IMR-90 (cell line): ENCODE data around the gene GALNT17. TPM values are rescaled to one million over a fixed set of nuclear protein-coding genes. Genes with fewer than 3 reads are reported as not detected.

Source experiments
- ATAC-seq: fragments of 200-7000 bp; cut with Tn5 transposase; 2 replicates; pipeline ENCODE4 v1.9.1; 2020; ENCODE audit warnings: low read depth, mild to moderate bottlenecking, moderate library complexity
- BruUV-seq: library from RNA; stranded (reverse); fragments of 400-500 nt; replicated peaks from 2 replicates; lab custom pipeline; 2021; lab: Mats Ljungman, UMichigan
- CTCF ChIA-PET: fragments of 300-600 bp; formaldehyde crosslinking; extraction: SDS; loops from one replicate; lab custom pipeline; 2021; ENCODE audit warnings: antibody characterized with exemption; lab: Yijun Ruan, JAX
- POLR2A ChIA-PET: fragments of 300-600 bp; sonication (Branson Sonifier 250); formaldehyde crosslinking; loops from one replicate; lab custom pipeline; 2022; ENCODE audit warnings: antibody characterized with exemption; ENCODE audit not compliant: unreplicated experiment; lab: Charles Lee
- DNase-seq: peaks from one replicate; pipeline ENCODE4 v3.0.0; 2013
- H2AFZ ChIP-seq: replicated peaks from 2 replicates; pipeline ENCODE3; 2013; ENCODE audit warnings: low read length, mild to moderate bottlenecking; ENCODE audit not compliant: poor library complexity
- H2AK5ac ChIP-seq: 2 replicates; pipeline ENCODE4 v1.6.1; 2013; ENCODE audit warnings: low read depth, low read length, inconsistent platforms
- H2AK9ac ChIP-seq: replicated peaks from 2 replicates; pipeline ENCODE3; 2013; ENCODE audit warnings: mild to moderate bottlenecking, low read depth, low read length, moderate library complexity; ENCODE audit not compliant: poor library complexity
- H2BK120ac ChIP-seq: 2 replicates; pipeline ENCODE4 v1.6.1; 2013; ENCODE audit warnings: low read depth, low read length, inconsistent platforms
- H2BK15ac ChIP-seq: 3 replicates; pipeline ENCODE4 v1.6.1; 2013; ENCODE audit warnings: low read depth, low read length, inconsistent platforms
- H2BK20ac ChIP-seq: 2 replicates; pipeline ENCODE4 v1.6.1; 2013; ENCODE audit warnings: low read depth, mild to moderate bottlenecking, inconsistent platforms, low read length, moderate library complexity
- H2BK5ac ChIP-seq: 2 replicates; pipeline ENCODE4 v1.6.1; 2013; ENCODE audit warnings: mild to moderate bottlenecking, low read depth, low read length, inconsistent platforms; ENCODE audit not compliant: poor library complexity, severe bottlenecking
- H3K14ac ChIP-seq: replicated peaks from 2 replicates; pipeline ENCODE4 v1.6.1; 2013; ENCODE audit warnings: low read depth, low read length, inconsistent platforms
- H3K18ac ChIP-seq: 2 replicates; pipeline ENCODE4 v1.6.1; 2013; ENCODE audit warnings: low read depth, low read length, control low read depth
- H3K23ac ChIP-seq: 2 replicates; pipeline ENCODE4 v1.6.1; 2013; ENCODE audit warnings: low read depth, low read length, inconsistent platforms
- H3K27ac ChIP-seq: 2 replicates; pipeline ENCODE4 v1.5.1; 2013; ENCODE audit warnings: mild to moderate bottlenecking, control low read depth, low read length; ENCODE audit not compliant: insufficient read depth
- H3K27me3 ChIP-seq: 2 replicates; pipeline ENCODE4 v1.6.1; 2013; ENCODE audit warnings: low read length; ENCODE audit not compliant: control insufficient read depth, insufficient read depth
- H3K36me3 ChIP-seq: 2 replicates; pipeline ENCODE4 v1.6.1; 2013; ENCODE audit warnings: low read length, mixed read lengths; ENCODE audit not compliant: control insufficient read depth, insufficient read depth
- H3K4ac ChIP-seq: 2 replicates; pipeline ENCODE4 v1.6.1; 2013; ENCODE audit warnings: low read depth, low read length, inconsistent platforms
- H3K4me1 ChIP-seq: 2 replicates; pipeline ENCODE4 v1.6.1; 2013; ENCODE audit warnings: low read length, mixed read lengths; ENCODE audit not compliant: control insufficient read depth, insufficient read depth
- H3K4me2 ChIP-seq: 2 replicates; pipeline ENCODE4 v1.6.1; 2013; ENCODE audit warnings: low read depth, mild to moderate bottlenecking, control low read depth, low read length, moderate library complexity
- H3K4me3 ChIP-seq: 2 replicates; pipeline ENCODE4 v1.5.1; 2013; ENCODE audit warnings: low read depth, mild to moderate bottlenecking, control low read depth, low read length, moderate library complexity; ENCODE audit not compliant: insufficient read depth
- H3K56ac ChIP-seq: 2 replicates; pipeline ENCODE4 v1.6.1; 2013; ENCODE audit warnings: low read length, inconsistent platforms; ENCODE audit not compliant: insufficient read depth; ENCODE audit errors: extremely low read depth
- H3K79me1 ChIP-seq, 2 experiments: 2 replicates each; pipeline ENCODE4 v1.6.1; 2013; ENCODE audit warnings: low read length in 2 of 2, inconsistent platforms in 1 of 2, low read depth in 1 of 2
- H3K9ac ChIP-seq: 2 replicates; pipeline ENCODE4 v1.6.1; 2013; ENCODE audit warnings: low read depth, low read length, control low read depth
- H3K9me1 ChIP-seq: 2 replicates; pipeline ENCODE4 v1.6.1; 2013; ENCODE audit warnings: low read length, inconsistent platforms; ENCODE audit not compliant: insufficient read depth
- H3K9me3 ChIP-seq: 2 replicates; pipeline ENCODE4 v1.6.1; 2013; ENCODE audit warnings: low read length; ENCODE audit not compliant: control insufficient read depth, insufficient read depth
- H4K20me1 ChIP-seq: 2 replicates; pipeline ENCODE4 v1.6.1; 2013; ENCODE audit warnings: low read length, inconsistent platforms; ENCODE audit not compliant: insufficient read depth
- H4K5ac ChIP-seq: 2 replicates; pipeline ENCODE4 v1.6.1; 2013; ENCODE audit warnings: mild to moderate bottlenecking, low read depth, low read length, control low read depth
- H4K8ac ChIP-seq, 2 experiments: 2 replicates each; pipeline ENCODE4 v1.6.1; 2013; ENCODE audit warnings: low read depth in 2 of 2, low read length in 2 of 2, control low read depth in 1 of 2, inconsistent platforms in 1 of 2
- H4K91ac ChIP-seq: 2 replicates; pipeline ENCODE4 v1.6.1; 2013; ENCODE audit warnings: low read depth, low read length, inconsistent platforms; ENCODE audit not compliant: insufficient read depth
- RAD21 ChIP-seq: IDR thresholded peaks from 2 replicates; pipeline ENCODE4 v1.6.1; 2012; ENCODE audit warnings: low read length, improper control_type of control experiment
- RCOR1 ChIP-seq: IDR thresholded peaks from 2 replicates; pipeline ENCODE4 v1.6.1; 2012; ENCODE audit warnings: mild to moderate bottlenecking, low read length, improper control_type of control experiment; ENCODE audit not compliant: insufficient replicate concordance
- WGBS, 2 experiments: methylation state at CpG; one replicate each; pipeline versions ENCODE4 v1.1.5 to v1.1.7; 2013; ENCODE audit warnings: missing lambda C conversion rate in 2 of 2; ENCODE audit not compliant: insufficient read length in 1 of 2; ENCODE audit errors: extremely low coverage in 2 of 2; 5-methylcytosine and 5-hydroxymethylcytosine counted together
- dilution Hi-C: fragments of 300-500 bp; cut with HindIII; formaldehyde crosslinking; loops from one replicate; pipeline ENCODE4 v1.14.3; 2018; ENCODE audit warnings: low sequenced_read_pairs; ENCODE audit not compliant: unreplicated experiment
- in situ Hi-C: fragments of 300-500 bp; cut with MboI; formaldehyde crosslinking; loops from 3 replicates; pipeline ENCODE4 v1.14.3; 2019; ENCODE audit warnings: low sequenced_read_pairs, inconsistent platforms, mixed read lengths
- intact Hi-C: fragments of 100-400 bp; cut with micrococcal nuclease; formaldehyde crosslinking; loops from 2 replicates; pipeline ENCODE4 v1.10.0; 2022
- polyA plus RNA-seq, 3 experiments: library from polyadenylated mRNA; depleted of rRNA; stranded (reverse); fragments of >200 nt; gene quantifications; 2 replicates each; pipeline ENCODE4 v1.2.3, GENCODE V29; 2012; ENCODE audit warnings: low replicate concordance in 1 of 3
- total RNA-seq: library from RNA; depleted of rRNA; stranded (reverse); fragments of >200 nt; gene quantifications from 2 replicates; pipeline ENCODE4 v1.2.3, GENCODE V29; 2012
- TF ChIP-seq, protein P1 (sequence below): fragments of 150-350 bp; IDR thresholded peaks from 2 replicates; pipeline ENCODE4 v1.6.1; 2016; ENCODE audit warnings: low read depth, mild to moderate bottlenecking, low read length, moderate library complexity, borderline replicate concordance

The GALNT17 gene
- total and polyA plus RNA-seq, 2 of the 4 experiments (the other 2 are of a cell fraction) = not detected

DNA sequence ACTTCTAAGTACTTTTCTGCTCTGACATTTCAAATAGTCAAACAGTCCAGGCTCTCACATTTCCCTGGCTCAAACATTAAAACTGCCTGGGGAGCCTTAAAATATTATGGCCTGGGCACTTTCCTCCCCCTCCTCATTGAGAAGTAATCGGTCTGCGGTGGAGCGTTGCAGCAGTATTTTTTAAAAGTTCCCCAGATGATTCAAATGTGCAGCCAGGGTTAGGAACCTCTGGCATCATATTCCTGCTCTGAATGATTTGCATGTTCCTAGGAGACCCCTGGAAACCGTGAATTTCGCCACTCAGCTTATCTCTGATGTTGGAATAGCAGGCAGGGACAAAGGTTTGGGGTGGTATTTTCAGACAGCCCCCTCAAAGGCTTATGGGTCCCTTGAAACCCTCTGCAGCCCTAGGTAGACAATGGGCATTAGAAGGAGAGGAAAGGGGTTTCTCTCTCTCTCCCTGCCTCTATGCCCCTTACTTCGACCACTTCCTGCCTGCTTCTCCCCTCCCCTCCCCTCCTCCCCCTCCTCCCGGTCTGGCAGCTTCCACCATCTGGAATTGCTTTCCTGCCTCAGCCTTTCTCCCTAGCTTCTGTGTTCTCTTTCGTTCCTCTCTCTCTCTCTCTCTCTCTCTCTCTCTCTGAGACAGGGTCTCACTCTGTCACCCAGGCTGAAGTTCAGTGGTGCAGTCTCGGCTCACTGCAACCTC, 622.2 kb downstream of the GALNT17 start:
- Histone ChIP-seq H3K4ac (no peak overlapping the region), H3K4me1 (no peaks in the 10 kb centered on the region), H2AK5ac (no peak overlapping the region), H3K18ac (no peak overlapping the region), H3K56ac (no peak overlapping the region), H2BK15ac (no peak overlapping the region), H3K79me1 (no peaks in the 10 kb centered on the region), H2BK120ac (no peak overlapping the region), H3K4me3 (no peak overlapping the region), H4K5ac (no peak overlapping the region), H3K4me2 (no peak overlapping the region), H2AK9ac (no peak overlapping the region), H2AFZ (no peak overlapping the region), H4K20me1 (no peaks in the 10 kb centered on the region), H3K27me3 (no peaks in the 10 kb centered on the region), H2BK5ac (no peak overlapping the region), H3K14ac (no peak overlapping the region), H3K9me1 (no peaks in the 10 kb centered on the region), H2BK20ac (no peak overlapping the region), H3K36me3 (no peaks in the 10 kb centered on the region), H3K9ac (no peak overlapping the region), H3K23ac (no peak overlapping the region), H4K8ac (no peak overlapping the region), H3K27ac (no peak overlapping the region), H3K9me3 (peaks cover 15% of the 10 kb centered on the region), H4K91ac (no peak overlapping the region)
- dilution Hi-C loops = no loop called here
- CTCF ChIA-PET = no interaction called here
- no TSS peak for BruUV-seq
- WGBS, 2 experiments = 15% methylated on average over 4 of the region's 9 CpGs; no CpG with 5 or more reads in 1 of the 2 experiments
- intact Hi-C loops = no loop called here
- in situ Hi-C loops = no loop called here
- POLR2A ChIA-PET = no interaction called here
- DNase-seq (no peak), ATAC-seq (no peak)
- TF ChIP-seq RAD21 = no peak
- TF ChIP-seq RCOR1 = no peak
- TF ChIP-seq, protein P1, sequence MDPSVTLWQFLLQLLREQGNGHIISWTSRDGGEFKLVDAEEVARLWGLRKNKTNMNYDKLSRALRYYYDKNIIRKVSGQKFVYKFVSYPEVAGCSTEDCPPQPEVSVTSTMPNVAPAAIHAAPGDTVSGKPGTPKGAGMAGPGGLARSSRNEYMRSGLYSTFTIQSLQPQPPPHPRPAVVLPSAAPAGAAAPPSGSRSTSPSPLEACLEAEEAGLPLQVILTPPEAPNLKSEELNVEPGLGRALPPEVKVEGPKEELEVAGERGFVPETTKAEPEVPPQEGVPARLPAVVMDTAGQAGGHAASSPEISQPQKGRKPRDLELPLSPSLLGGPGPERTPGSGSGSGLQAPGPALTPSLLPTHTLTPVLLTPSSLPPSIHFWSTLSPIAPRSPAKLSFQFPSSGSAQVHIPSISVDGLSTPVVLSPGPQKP = no peak
